AG09319 (cell line): ENCODE results near the gene ANKRD63.

Source experiments
- DNase-seq: peaks from one replicate; pipeline ENCODE4 v3.0.0-alpha.2; 2010; ENCODE audit warnings: low read depth; ENCODE audit errors: extremely low read depth
- TF ChIP-seq, protein P1 (sequence below): IDR thresholded peaks from 2 replicates; pipeline ENCODE4 v1.5.1; 2011; ENCODE audit warnings: low read depth, mild to moderate bottlenecking, inconsistent platforms, low read length, moderate library complexity

ANKRD63 gene

GRCh38 chr15:40233727-40234577 is 48.9 kb downstream of the ANKRD63 start:
- TF ChIP-seq, protein P1, sequence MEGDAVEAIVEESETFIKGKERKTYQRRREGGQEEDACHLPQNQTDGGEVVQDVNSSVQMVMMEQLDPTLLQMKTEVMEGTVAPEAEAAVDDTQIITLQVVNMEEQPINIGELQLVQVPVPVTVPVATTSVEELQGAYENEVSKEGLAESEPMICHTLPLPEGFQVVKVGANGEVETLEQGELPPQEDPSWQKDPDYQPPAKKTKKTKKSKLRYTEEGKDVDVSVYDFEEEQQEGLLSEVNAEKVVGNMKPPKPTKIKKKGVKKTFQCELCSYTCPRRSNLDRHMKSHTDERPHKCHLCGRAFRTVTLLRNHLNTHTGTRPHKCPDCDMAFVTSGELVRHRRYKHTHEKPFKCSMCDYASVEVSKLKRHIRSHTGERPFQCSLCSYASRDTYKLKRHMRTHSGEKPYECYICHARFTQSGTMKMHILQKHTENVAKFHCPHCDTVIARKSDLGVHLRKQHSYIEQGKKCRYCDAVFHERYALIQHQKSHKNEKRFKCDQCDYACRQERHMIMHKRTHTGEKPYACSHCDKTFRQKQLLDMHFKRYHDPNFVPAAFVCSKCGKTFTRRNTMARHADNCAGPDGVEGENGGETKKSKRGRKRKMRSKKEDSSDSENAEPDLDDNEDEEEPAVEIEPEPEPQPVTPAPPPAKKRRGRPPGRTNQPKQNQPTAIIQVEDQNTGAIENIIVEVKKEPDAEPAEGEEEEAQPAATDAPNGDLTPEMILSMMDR, result no peak
- no peak for DNase-seq

DNA sequence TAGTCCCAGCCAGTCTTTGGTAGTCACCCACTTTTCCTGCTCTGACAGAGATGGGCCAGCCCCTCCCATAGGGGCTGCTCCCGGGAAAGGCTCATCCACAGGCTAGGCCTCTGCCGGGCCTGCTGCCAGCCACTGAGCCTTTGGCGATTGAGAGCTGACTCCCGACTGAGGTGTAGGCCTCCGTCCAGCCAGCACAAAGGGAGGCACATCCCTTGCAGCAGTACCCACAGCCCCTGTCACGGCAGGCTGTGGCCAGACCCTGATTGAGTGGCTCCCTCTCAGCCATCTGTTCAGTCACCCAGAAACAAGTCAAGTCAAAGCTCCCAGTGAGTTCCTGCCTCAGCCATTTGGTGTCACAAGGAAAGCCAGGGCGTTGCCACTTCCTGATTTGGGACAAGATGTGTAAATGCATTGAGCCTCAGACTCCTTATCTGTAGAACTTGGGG is 50.2 kb downstream of the ANKRD63 start:
- TF ChIP-seq, protein P1, result no peak
- no peak for DNase-seq
